K562 (cell line): Measurements from ENCODE around the gene RNF222. TPM values are rescaled to one million over a fixed set of nuclear protein-coding genes. Genes with fewer than 3 reads are reported as not detected.

ENCODE experiments used
- ATAC-seq: fragments of 200-7000 bp; cut with Tn5 transposase; 3 replicates; pipeline ENCODE4 v1.9.1; 2020; ENCODE audit warnings: moderate library complexity
- BruUV-seq: library from RNA; stranded (reverse); fragments of 400-500 nt; replicated peaks from 2 replicates; lab custom pipeline; 2021; lab: Mats Ljungman, UMichigan
- CTCF ChIA-PET: fragments of 300-600 bp; formaldehyde crosslinking; extraction: SDS; loops from one replicate; lab custom pipeline; 2021; ENCODE audit warnings: low intra/inter-chr PET ratio; lab: Yijun Ruan, JAX
- POLR2A ChIA-PET: fragments of 300-600, 350-650 bp; sonication (Branson Sonifier 250); formaldehyde crosslinking; extraction: SDS; loops from one replicate; lab custom pipeline; 2021; ENCODE audit warnings: antibody characterized with exemption, inconsistent platforms; lab: Yijun Ruan, JAX
- DNase-seq, 4 experiments: peaks; one replicate each; pipeline versions ENCODE4 v3.0.0 to v3.0.0-alpha.2; 2011 to 2018; ENCODE audit warnings: low spot score in 3 of 4, mixed read lengths in 3 of 4; ENCODE audit errors: extremely low read depth in 1 of 4
- FAIRE-seq: peaks from 2 replicates; lab custom pipeline; 2011; peaks lifted over from hg19 to GRCh38; lab: Jason Lieb, UNC
- H2AFZ ChIP-seq: 2 replicates; pipeline ENCODE4 v1.6.0; 2011; ENCODE audit warnings: low read depth, low read length, control low read depth, inconsistent platforms
- H3K27ac ChIP-seq: fragments of 200-600 bp; 3 replicates; pipeline ENCODE4 v1.8.0; 2011; ENCODE audit warnings: low read depth, mild to moderate bottlenecking, control low read depth, inconsistent platforms, low read length, moderate library complexity, mixed read lengths; ENCODE audit errors: extremely low read depth
- H3K27me3 ChIP-seq, 2 experiments: fragments of 300-600 bp in 1 of 2; 2 replicates in 1 of 2; 3 replicates in 1 of 2; pipeline versions ENCODE4 v1.6.0 to v1.8.0; 2011; ENCODE audit warnings: inconsistent platforms in 2 of 2, low read length in 2 of 2, mild to moderate bottlenecking in 1 of 2, mixed read lengths in 1 of 2, moderate library complexity in 1 of 2; ENCODE audit not compliant: control insufficient read depth in 2 of 2, insufficient read depth in 2 of 2
- H3K36me3 ChIP-seq: fragments of 300-600 bp; 3 replicates; pipeline ENCODE4 v1.8.0; 2011; ENCODE audit warnings: mild to moderate bottlenecking, low read length, inconsistent platforms; ENCODE audit not compliant: control insufficient read depth, insufficient read depth
- H3K4me1 ChIP-seq, 2 experiments: fragments of 200-600 bp in 1 of 2; replicated peaks in 1 of 2; 2 replicates in 1 of 2; 3 replicates in 1 of 2; pipeline versions ENCODE4 v1.5.1 to v1.8.0; 2011; ENCODE audit warnings: inconsistent platforms in 2 of 2, low read length in 2 of 2, mild to moderate bottlenecking in 1 of 2, mixed read lengths in 1 of 2, moderate library complexity in 1 of 2; ENCODE audit not compliant: control insufficient read depth in 2 of 2, insufficient read depth in 2 of 2
- H3K4me2 ChIP-seq: 2 replicates; pipeline ENCODE4 v1.6.1; 2011; ENCODE audit warnings: low read length, control low read depth, inconsistent platforms, mixed read lengths; ENCODE audit not compliant: insufficient read depth
- H3K4me3 ChIP-seq: fragments of 200-600 bp; sonication (generic), shearing (Covaris generic); 2 replicates; pipeline ENCODE4 v1.5.1; 2016; ENCODE audit warnings: control low read depth, inconsistent platforms
- H3K79me2 ChIP-seq: fragments of 200-600 bp; 3 replicates; pipeline ENCODE4 v1.8.0; 2011; ENCODE audit warnings: low read length, inconsistent platforms; ENCODE audit not compliant: control insufficient read depth, insufficient read depth
- H3K9ac ChIP-seq, 2 experiments: 2 replicates each; pipeline versions ENCODE4 v1.6.0 to v1.6.1; 2011; ENCODE audit warnings: low read depth in 2 of 2, low read length in 2 of 2, control low read depth in 1 of 2, inconsistent platforms in 1 of 2, mild to moderate bottlenecking in 1 of 2, mixed read lengths in 1 of 2; ENCODE audit not compliant: insufficient read depth in 1 of 2
- H3K9me1 ChIP-seq: one replicate; pipeline ENCODE4 v1.6.0; 2011; ENCODE audit warnings: inconsistent platforms, mild to moderate bottlenecking, low read length, moderate library complexity; ENCODE audit not compliant: control insufficient read depth, insufficient read depth
- H3K9me3 ChIP-seq: replicated peaks from 2 replicates; pipeline ENCODE4 v1.5.1; 2011; ENCODE audit warnings: low read depth, low read length, inconsistent platforms; ENCODE audit not compliant: control insufficient read depth, insufficient read depth
- H4K20me1 ChIP-seq: replicated peaks from 2 replicates; pipeline ENCODE4 v1.6.1; 2011; ENCODE audit warnings: low read length, inconsistent platforms, mixed read lengths; ENCODE audit not compliant: control insufficient read depth, insufficient read depth
- CHD1 ChIP-seq: fragments of 200-600 bp; sonication (generic); IDR thresholded peaks from one replicate; pipeline ENCODE4 v1.6.1; 2012; ENCODE audit warnings: mild to moderate bottlenecking, moderate library complexity, low read length, inconsistent platforms
- FOXJ3 ChIP-seq: sonication (generic); formaldehyde crosslinking; IDR thresholded peaks from 2 replicates; pipeline ENCODE4 v1.4.0; 2020; ENCODE audit warnings: mild to moderate bottlenecking, missing genetic modification reagents
- GATA2 ChIP-seq: sonication (generic); formaldehyde crosslinking; IDR thresholded peaks from 2 replicates; pipeline ENCODE4 v1.4.0; 2020; ENCODE audit warnings: mild to moderate bottlenecking, missing genetic modification reagents
- GTF2F1 ChIP-seq: IDR thresholded peaks from 2 replicates; pipeline ENCODE4 v1.6.1; 2011; ENCODE audit warnings: low read depth, low read length, improper control_type of control experiment
- KAT7 ChIP-seq: sonication (generic); formaldehyde crosslinking; IDR thresholded peaks from 2 replicates; pipeline ENCODE4 v1.8.0; 2022; ENCODE audit warnings: missing genetic modification reagents, mild to moderate bottlenecking, borderline replicate concordance
- MCM3 ChIP-seq: fragments of 450-650 bp; IDR thresholded peaks from 2 replicates; pipeline ENCODE4 v1.6.1; 2016
- MEF2A ChIP-seq: IDR thresholded peaks from 2 replicates; pipeline ENCODE4 v1.6.1; 2011; ENCODE audit warnings: low read depth, mild to moderate bottlenecking, low read length, moderate library complexity; ENCODE audit not compliant: control insufficient read depth
- NELFE ChIP-seq: IDR thresholded peaks from 2 replicates; pipeline ENCODE4 v1.6.1; 2011; ENCODE audit warnings: mild to moderate bottlenecking; ENCODE audit not compliant: insufficient read depth, insufficient read length
- NFRKB ChIP-seq: fragments of 450-650 bp; IDR thresholded peaks from 2 replicates; pipeline ENCODE4 v1.6.1; 2016; ENCODE audit warnings: low read depth
- NR1H2 ChIP-seq: sonication (generic); formaldehyde crosslinking; IDR thresholded peaks from 2 replicates; pipeline ENCODE4 v1.4.0; 2020; ENCODE audit warnings: mild to moderate bottlenecking, missing genetic modification reagents
- PTRF ChIP-seq: fragments of 450-650 bp; IDR thresholded peaks from 2 replicates; pipeline ENCODE4 v1.6.1; 2016; ENCODE audit warnings: mild to moderate bottlenecking, missing genetic modification characterization, missing compliant biosample characterization
- SMAD3 ChIP-seq: fragments of 450-650 bp; formaldehyde crosslinking; conservative IDR thresholded peaks from 2 replicates; pipeline ENCODE4 v1.4.0; 2020; ENCODE audit warnings: mild to moderate bottlenecking
- TBP ChIP-seq: optimal IDR thresholded peaks from 2 replicates; pipeline ENCODE3; 2011; ENCODE audit warnings: low read depth, low read length, improper control_type of control experiment
- TGIF2 ChIP-seq: sonication (generic); formaldehyde crosslinking; IDR thresholded peaks from 2 replicates; pipeline ENCODE4 v1.8.1; 2022; ENCODE audit warnings: mild to moderate bottlenecking, missing genetic modification reagents, moderate library complexity
- TSC22D4 ChIP-seq: fragments of 450-650 bp; IDR thresholded peaks from 2 replicates; pipeline ENCODE4 v1.6.1; 2016; ENCODE audit warnings: missing genetic modification characterization, missing biosample characterization, control low read depth
- ZNF175 ChIP-seq: fragments of 200-800 bp; sonication (Bioruptor generic); IDR thresholded peaks from 2 replicates; pipeline ENCODE4 v1.6.1; 2016; ENCODE audit warnings: low read depth, mild to moderate bottlenecking, missing genetic modification characterization, missing compliant biosample characterization
- ZNF263 ChIP-seq: sonication (generic); formaldehyde crosslinking; IDR thresholded peaks from 2 replicates; pipeline ENCODE4 v1.8.0; 2022; ENCODE audit warnings: mild to moderate bottlenecking, missing genetic modification reagents, borderline replicate concordance
- WGBS: fragments of 100-300 bp; shearing (Covaris generic); methylation state at CpG from one replicate; pipeline ENCODE4 v1.1.6; 2016; ENCODE audit warnings: low coverage, mixed read lengths; ENCODE audit not compliant: insufficient coverage; ENCODE audit errors: missing lambda C conversion rate; 5-methylcytosine and 5-hydroxymethylcytosine counted together
- in situ Hi-C: fragments of 300-500 bp; cut with MboI; formaldehyde crosslinking; loops from 4 replicates; pipeline ENCODE4 v1.15.0; 2018; ENCODE audit warnings: inconsistent platforms, mixed read lengths
- intact Hi-C: fragments of 100-400 bp; cut with micrococcal nuclease; formaldehyde crosslinking; loops from 2 replicates; pipeline ENCODE4 v1.14.2; 2022
- polyA plus RNA-seq, 8 experiments: library from polyadenylated mRNA; depleted of rRNA in 4 of 8; stranded (reverse) in 5 of 8; unstranded in 3 of 8; fragments of >200 nt; fragmentation: Nextera tagmentation in 2 of 8; fragmentation: Illumina TruSeq in 1 of 8; extraction: Ambion mirVana in 2 of 8; extraction: Trizol in 1 of 8; gene quantifications; 2 replicates each; pipeline versions ENCODE4 v1.2.1 to v1.2.3, GENCODE V29; 2011 to 2014; ENCODE audit warnings: inconsistent platforms in 1 of 8, missing spikeins in 1 of 8
- total RNA-seq, 7 experiments: library from RNA; depleted of rRNA in 6 of 7; stranded (reverse); fragments of >200 nt in 6 of 7; fragmentation: Illumina TruSeq in 2 of 7; extraction: Trizol in 2 of 7; gene quantifications; 2 replicates each; pipeline versions ENCODE4 v1.2.1 to v1.2.3, GENCODE V29; 2011 to 2021; ENCODE audit warnings: low replicate concordance in 1 of 7
- TF ChIP-seq, protein P1 (sequence below), 3 experiments: IDR thresholded peaks in 2 of 3; conservative IDR thresholded peaks in 1 of 3; 2 replicates each; pipeline ENCODE4 v1.5.1; 2011 to 2012; ENCODE audit warnings: low read length in 3 of 3, mild to moderate bottlenecking in 3 of 3, control low read depth in 2 of 3, improper control_type of control experiment in 1 of 3, inconsistent platforms in 1 of 3, low read depth in 1 of 3, mixed read lengths in 1 of 3, moderate library complexity in 1 of 3; ENCODE audit not compliant: insufficient read depth in 2 of 3
- TF ChIP-seq, protein P2 (sequence below): fragments of 250-450 bp; sonication (Bioruptor Pico); IDR thresholded peaks from 2 replicates; pipeline ENCODE4 v1.8.0; 2021; ENCODE audit warnings: moderate library complexity, mild to moderate bottlenecking, inconsistent platforms

Gene RNF222
- total and polyA plus RNA-seq, 9 of the 15 experiments (the other 6 are each of a cell fraction or from before 2014, with no cell fraction given): not detected

GRCh38 chr17:8345052-8345690 lies 52.5 kb downstream of the RNF222 start:
- H3K4me2 ChIP-seq: no peak overlapping the region
- in situ Hi-C loops: no loop called here
- intact Hi-C loops: no loop called here
- no peaks in the 10 kb centered on the region for H3K9me3 ChIP-seq
- no peak for ATAC-seq
- 27% methylated on average over 6 of the region's 6 CpGs for WGBS
- no peak overlapping the region for H3K27ac ChIP-seq
- H2AFZ ChIP-seq: no peak overlapping the region
- ChIA-PET POLR2A (interaction anchor here (0.7 to 1.6 kb wide), 2 partner anchors 32 to 172 kb away, joined by 3 to 4 read pairs; no protein-coding TSS in a partner anchor), CTCF (no interaction called here)
- H3K27me3 ChIP-seq: no peaks in the 10 kb centered on the region; a peak in 1 of 5 replicates
- DNase-seq: no peak
- H3K9me1 ChIP-seq: no peaks in the 10 kb centered on the region
- no peak overlapping the region for H3K9ac ChIP-seq
- no peak for FAIRE-seq
- H3K4me3 ChIP-seq: no peak overlapping the region
- BruUV-seq: no TSS peak
- peaks cover 4 to 10% of the 10 kb centered on the region in 2 experiments; a peak in 3 of 5 replicates for H3K4me1 ChIP-seq
- H3K79me2 ChIP-seq: no peaks in the 10 kb centered on the region
- no peaks in the 10 kb centered on the region for H4K20me1 ChIP-seq
- TF ChIP-seq TSC22D4 (tag): no peak
- TF ChIP-seq NFRKB: no peak
- no peak for TF ChIP-seq NR1H2 (CRISPR knock-in tag)
- TF ChIP-seq NELFE: no peak
- no peak for TF ChIP-seq TGIF2 (CRISPR knock-in tag)
- TF ChIP-seq MCM3: no peak
- TF ChIP-seq, protein P1, sequence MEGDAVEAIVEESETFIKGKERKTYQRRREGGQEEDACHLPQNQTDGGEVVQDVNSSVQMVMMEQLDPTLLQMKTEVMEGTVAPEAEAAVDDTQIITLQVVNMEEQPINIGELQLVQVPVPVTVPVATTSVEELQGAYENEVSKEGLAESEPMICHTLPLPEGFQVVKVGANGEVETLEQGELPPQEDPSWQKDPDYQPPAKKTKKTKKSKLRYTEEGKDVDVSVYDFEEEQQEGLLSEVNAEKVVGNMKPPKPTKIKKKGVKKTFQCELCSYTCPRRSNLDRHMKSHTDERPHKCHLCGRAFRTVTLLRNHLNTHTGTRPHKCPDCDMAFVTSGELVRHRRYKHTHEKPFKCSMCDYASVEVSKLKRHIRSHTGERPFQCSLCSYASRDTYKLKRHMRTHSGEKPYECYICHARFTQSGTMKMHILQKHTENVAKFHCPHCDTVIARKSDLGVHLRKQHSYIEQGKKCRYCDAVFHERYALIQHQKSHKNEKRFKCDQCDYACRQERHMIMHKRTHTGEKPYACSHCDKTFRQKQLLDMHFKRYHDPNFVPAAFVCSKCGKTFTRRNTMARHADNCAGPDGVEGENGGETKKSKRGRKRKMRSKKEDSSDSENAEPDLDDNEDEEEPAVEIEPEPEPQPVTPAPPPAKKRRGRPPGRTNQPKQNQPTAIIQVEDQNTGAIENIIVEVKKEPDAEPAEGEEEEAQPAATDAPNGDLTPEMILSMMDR (IDR thresholded peaks at IDR 0.05 in 2 of 3, conservative IDR thresholded peaks at IDR 0.05 in 1 of 3; ENCODE audit: insufficient read depth in 2 of 3, low read depth in 1 of 3, low read length in 3 of 3): no peak
- no peak for TF ChIP-seq GATA2 (CRISPR knock-in tag)
- TF ChIP-seq GTF2F1: no peak
- TF ChIP-seq, protein P2, sequence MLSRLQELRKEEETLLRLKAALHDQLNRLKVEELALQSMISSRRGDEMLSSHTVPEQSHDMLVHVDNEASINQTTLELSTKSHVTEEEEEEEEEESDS (CRISPR knock-in tag): no peak
- no peak for TF ChIP-seq ZNF175 (CRISPR knock-in tag)
- no peak for TF ChIP-seq FOXJ3 (CRISPR knock-in tag)
- TF ChIP-seq MEF2A: no peak
- TF ChIP-seq SMAD3 (CRISPR knock-in tag): no peak
- TF ChIP-seq CHD1: no peak
- TF ChIP-seq ZNF263 (CRISPR knock-in tag): no peak
- TF ChIP-seq TBP: no peak
- TF ChIP-seq KAT7 (CRISPR knock-in tag): no peak
- no peak for TF ChIP-seq PTRF (tag)
- no peaks in the 10 kb centered on the region for H3K36me3 ChIP-seq
